RPMI8226 (cell line): ENCODE results near the gene ANXA1.

Experiments used
- DNase-seq: peaks from one replicate; pipeline ENCODE4 v3.0.0-alpha.2; 2015

The ANXA1 gene

GRCh38 chr9:73151653-73152542, at the start of gene ANXA1:
Gene ANXA1 (plus strand): TSS chr9:73151865. CDS start chr9:73158536, 6,671 bp downstream.
- no peak for DNase-seq

GRCh38 chr9:73104342-73104741, 47.3 kb upstream of the ANXA1 start:
- no peak for DNase-seq

DNA sequence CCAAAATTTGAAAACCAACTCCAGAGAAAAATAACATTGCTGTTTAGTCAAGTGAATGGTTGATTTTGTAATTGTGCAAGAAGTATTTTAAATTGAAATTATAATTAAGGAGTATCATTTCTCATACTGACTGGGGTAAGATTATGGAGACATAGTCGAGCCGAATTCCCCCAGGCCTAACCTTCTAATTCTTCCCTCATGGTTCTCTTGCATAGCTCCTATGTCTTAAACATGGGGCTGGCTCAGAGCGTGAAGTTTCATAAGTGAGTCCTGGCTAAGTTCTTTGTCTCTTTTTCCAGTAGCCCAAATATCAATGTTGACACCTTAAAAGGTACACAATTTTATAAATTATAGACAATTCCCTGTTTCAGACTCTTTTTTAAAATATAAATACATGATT, 46.7 kb upstream of the ANXA1 start:
- no peak for DNase-seq

DNA sequence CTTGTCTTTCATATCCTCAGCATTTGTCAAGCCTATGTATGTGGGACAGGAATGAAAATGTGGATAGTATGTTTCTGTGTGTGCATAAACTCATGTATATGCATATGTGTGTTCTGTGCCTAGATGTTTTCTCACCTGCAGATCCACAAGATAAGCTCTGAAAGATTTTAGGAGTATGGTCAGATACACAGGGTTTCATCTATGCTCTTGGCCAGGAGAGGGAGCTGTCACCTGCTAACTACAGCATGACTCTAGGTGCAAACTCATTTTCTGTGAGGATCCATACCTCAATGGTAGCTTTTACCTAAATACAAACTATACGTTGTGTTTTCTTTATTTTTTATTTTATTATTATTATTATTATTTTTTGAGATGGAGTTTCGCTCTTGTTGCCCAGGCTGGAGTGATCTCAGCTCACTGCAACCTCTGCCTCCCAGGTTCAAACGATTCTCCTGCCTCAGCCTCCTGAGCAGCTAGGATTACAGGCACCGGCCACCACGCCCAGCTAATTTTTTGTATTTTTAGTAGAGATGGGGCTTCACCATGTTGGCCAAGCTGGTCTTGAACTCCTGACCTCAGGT, 44.1 kb upstream of the ANXA1 start:
- peak; percentile 63 for DNase-seq

DNA sequence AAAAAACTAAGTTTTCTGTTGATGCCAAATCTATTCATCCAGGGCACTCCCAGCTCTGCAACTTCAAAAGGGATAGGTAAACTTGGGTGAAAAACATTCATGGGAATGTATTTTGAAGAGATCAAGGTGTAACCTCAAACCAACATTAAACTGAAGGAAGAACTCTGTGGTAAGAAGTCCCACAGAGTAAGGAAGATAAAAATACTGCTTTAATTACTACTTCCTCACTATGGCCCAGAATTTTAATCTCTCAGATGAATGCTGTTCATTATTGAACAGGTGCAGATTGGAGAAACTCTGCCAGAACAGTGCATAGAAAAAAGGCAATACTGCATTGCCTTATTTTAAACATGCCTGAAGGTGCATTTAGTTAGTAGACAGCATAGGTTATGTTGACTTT, 37.6 kb upstream of the ANXA1 start:
- DNase-seq: no peak

DNA sequence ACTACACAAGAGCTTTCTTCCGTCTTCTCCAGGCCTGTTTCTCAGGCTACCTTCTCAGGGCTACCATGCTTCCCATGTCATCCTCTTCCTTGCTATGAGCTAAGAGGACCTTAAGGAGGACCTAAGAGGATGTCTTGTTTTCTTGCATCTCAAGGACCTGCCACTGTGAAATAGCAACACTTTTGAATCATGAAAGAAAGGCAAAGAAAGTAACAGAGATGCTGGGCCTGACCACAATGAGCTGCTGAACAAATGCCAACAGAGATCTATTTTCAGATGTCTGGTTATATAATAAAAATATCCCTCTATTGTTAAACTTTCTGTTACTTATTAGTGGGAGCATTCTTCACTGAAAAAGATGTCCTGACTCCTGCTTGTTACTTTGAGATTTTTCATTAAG, 36.7 kb upstream of the ANXA1 start:
- peak; percentile 8 for DNase-seq

DNA sequence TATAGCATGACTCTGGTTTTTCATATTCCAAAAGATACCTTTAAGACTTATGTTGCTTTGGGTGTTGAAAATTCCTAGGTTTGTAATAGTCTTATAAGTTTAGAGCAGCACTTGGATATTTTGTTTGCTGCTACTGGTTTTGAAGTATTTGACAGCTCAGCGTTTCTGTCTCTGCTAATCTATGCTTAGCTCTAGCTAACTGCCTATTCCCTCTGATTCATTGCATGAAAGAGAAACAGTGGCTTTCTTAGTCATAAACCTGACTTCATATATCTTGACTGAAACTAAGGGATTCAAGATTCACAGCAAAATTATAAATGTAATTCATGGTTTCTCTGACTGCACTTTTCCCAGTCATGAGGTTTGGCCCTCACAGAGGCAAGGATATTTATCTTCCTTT, 35.6 kb upstream of the ANXA1 start:
- DNase-seq: peak; percentile 62

GRCh38 chr9:73116880-73117279, 34.8 kb upstream of the ANXA1 start:
- DNase-seq: no peak

- DNase-seq: no peak
These were observed 33.4 kb upstream of the ANXA1 start for GRCh38 chr9:73118286-73118685.

DNA sequence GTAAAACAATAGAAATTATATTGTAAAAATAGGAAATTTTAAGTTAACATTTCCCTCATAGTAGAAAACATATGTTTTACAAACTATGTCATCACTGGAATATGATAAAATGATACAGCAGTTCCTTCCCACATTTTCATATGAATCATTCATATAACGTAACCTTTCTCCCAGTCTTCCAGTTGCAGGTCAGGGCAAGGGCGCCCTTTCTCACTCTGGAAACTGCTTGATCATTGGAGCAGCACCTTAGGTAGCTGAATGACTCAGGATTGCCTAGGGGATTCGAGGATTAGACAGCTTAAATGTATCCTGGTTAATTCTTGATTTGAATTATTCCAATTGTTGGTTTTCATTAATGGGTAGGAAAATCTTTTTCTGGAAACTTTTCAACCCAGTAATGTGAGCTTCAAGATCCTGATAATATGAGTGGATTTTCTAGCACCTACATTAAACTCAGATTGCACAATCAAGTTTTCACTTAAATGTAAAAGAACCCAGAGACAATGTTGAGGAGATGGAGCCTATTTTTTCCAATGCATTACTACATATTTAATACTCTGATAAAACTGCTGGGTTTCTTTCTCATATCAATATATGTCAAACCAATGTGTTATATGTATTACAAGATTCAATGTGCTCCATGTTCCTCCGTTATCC, 32.6 kb upstream of the ANXA1 start:
- DNase-seq: no peak

DNA sequence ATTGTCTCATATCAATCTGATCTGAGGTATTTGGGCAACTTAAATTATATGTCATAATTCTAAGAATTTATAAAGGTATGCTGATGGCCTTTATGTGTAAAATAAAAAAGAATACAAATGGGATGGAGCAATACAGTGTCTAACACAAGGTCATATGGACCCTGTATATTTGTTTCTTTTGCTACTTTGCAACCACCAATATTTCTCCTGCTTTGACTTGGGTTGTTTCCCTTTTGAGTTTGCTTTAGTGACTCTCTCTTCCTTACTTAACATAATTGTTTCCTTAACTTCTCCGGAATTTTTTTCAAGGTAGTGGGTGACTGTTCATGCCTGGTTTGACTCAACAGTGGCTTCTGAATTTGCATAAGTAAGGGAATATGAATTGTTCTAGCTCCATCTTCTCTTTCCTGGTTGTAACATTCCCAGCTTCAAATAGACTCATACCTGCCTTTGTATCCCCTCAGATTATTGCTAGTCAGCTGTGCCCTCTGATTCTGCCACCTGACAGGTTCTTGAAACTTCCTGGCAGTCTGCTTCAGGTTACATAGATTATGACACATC, 30.2 kb upstream of the ANXA1 start:
- DNase-seq: no peak

DNA sequence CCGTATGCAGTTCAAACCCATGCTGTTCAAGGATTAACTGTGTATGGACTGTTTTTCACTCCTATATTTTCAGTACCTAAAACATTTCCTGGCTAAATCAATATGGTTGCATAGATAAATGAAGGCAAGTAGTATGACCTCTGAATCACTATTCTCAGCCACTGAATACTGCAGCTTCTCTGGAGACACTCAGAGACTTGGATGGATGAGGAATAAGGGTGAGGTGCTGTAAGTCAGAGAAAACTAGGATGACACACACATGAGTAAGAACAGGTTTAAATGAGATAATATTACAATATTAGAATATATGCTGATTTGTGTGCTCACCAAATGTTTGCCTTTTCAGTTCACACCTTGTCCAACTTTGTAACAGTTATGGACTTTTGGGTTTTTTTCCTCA, 26.0 kb upstream of the ANXA1 start:
- DNase-seq: no peak

DNA sequence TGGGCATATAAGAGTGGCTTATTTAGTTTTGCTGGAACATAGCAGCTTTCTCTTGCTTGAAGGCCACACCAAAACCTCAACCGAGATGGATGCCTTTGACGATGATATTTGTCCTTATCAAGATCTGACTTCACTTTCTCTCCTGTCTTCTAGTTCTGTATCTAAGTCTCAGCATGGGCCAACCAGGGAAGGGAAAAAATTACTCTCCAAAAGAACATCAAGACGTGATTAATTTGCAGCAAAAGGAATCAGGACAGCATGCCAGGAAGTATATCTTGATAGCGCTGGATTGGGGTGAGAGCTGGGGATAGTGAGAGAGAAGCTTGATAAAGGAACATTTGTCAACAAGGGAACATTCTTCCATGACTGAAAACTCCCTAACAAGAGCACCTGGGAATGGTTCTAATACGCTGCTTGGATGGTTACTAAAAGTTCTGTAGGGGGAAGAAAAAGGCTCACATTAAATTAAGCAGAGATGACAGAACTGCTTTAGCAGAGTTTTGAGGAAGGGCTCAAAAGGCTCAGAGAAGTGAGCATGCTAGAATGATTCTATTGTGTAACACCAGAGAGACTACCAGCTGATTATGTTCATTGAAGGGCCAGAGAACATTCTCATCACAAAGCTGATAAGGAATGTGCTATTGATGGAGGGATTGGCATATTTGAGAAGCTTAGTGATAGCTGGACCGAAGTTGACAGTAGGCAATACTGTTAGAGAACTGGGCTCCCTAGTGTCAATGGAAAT, 21.6 kb upstream of the ANXA1 start:
- no peak for DNase-seq

DNA sequence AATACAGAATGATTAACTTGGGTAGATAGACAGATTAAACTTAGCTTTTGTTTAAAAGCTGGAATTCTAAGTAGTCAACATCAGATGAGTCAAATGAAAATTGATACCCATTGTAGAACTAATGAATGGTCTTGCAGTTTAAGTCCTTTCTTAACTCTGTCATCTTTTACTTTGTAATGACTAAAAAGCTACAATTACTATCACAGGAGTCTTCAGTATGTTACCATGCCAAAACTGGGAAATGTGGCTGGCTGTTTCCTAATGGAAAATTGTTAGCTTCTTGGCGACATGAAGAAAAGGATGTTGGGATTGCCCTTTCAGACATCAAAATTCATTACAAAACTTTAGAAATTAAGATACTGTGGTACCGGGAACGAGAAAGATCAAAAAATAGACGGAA, 20.2 kb upstream of the ANXA1 start:
- DNase-seq: no peak

GRCh38 chr9:73132034-73132776, 19.5 kb upstream of the ANXA1 start:
- DNase-seq: peak; percentile 91

DNA sequence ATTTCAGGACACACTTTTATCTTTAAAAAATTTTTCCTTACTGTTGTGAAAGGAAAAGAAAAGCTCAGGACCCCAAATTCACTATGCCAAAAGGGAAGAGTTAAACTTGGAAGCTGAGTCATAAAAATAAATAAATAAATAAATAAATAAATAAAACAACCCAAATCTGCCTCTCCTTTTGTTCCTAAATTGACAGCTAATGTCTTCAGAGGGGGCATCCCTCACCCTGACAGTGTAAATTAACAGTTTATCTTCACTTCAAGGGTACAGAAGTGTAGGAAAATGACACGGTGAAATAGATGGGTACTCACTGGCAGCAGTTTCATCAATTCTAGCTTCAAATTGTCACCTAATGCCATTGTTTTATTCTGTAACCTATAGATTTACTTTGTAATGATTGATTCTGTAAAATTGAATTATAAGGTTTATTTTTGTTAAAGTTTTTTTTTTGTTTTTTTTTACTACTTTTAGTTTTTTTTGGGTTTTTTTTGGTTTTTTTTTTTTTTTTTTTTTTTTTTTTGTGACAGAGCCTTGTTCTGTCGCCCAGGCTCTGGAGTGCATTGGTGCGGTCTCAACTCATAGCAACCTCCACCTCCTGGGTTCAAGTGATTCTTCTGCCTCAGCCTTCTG, 18.5 kb upstream of the ANXA1 start:
- no peak for DNase-seq

- DNase-seq: peak; percentile 78
These were observed 17.7 kb upstream of the ANXA1 start for GRCh38 chr9:73133921-73134407.

GRCh38 chr9:73135394-73135793, 16.3 kb upstream of the ANXA1 start:
- DNase-seq: no peak

DNA sequence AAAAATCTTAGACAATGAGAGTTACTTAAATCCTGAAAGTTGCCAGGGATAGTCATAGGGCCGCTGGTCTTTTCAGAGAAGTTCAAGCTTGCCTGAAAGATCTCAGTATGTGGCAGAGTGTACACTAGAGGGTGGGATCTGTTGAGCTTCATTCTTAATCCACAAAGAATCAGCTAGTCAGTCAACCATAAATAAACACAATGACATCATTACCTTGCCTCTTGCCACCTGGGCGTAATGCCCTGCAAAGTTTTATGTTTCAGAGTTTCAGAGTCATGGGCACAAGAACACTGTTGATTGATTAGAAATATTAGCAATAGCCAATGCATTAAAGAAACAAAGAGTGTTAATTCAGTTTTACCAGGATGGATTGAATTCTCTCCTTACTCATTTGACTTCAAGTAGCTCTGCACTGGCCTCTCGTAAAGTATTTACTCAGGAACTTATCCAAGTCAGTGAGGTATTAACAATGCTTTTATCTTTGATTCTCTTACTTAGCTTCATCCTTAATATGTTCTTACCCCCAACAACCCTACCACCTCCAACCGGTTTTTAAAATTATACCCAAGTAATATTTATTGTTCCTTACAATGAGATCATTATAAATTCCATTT, 14.3 kb upstream of the ANXA1 start:
- no peak for DNase-seq

GRCh38 chr9:73137914-73138313, 13.8 kb upstream of the ANXA1 start:
- no peak for DNase-seq

DNA sequence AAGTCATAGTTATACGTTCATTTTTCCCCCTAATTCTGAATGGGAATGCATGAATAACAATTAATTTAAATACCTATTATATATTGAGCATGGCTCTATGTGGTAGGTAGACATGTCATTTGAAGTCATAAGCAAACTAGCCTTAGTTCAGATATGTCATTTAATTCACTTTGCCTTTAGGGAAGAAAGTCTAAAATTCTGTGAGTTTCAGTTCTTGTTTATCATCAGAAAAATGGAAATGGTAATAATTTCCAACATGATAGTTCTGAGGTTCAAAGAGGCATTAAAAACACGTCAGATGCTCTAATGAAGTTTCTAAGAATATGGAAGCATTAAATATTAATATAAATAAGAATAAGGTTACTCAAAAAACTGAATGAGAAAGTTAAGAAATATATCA, 13.1 kb upstream of the ANXA1 start:
- DNase-seq: no peak
